ENCODE results near the gene ASPG.

ASPG gene

GRCh38 chr14:104149617-104150135 is 64.2 kb downstream of the ASPG start (continued):
- TF ChIP-seq ZNF311 (tag by site-specific recombination; IDR thresholded peaks at IDR 0.05; ENCODE audit: borderline replicate concordance) (no peak), GLIS2 (tag by site-specific recombination; IDR thresholded peaks at IDR 0.05) (peak; percentile 81), ZNF146 (tag by site-specific recombination; IDR thresholded peaks at IDR 0.05) (0 out of 2 replicates have a peak, but pooled peaks have one; percentile 6), ZNF324 (tag by site-specific recombination; IDR thresholded peaks at IDR 0.05) (no peak), ZNF394 (tag by site-specific recombination; IDR thresholded peaks at IDR 0.05; ENCODE audit: borderline replicate concordance) (no peak), ZNF645 (tag by site-specific recombination; IDR thresholded peaks at IDR 0.05) (no peak), ZXDB (tag by site-specific recombination; IDR thresholded peaks at IDR 0.05) (peak; percentile 54; the same call in 1 of the 2 replicates), ZNF658 (tag by site-specific recombination; IDR thresholded peaks at IDR 0.05) (no peak), PRDM4 (tag by site-specific recombination; IDR thresholded peaks at IDR 0.05) (0 out of 2 replicates have a peak, but pooled peaks have one; percentile 8), BCL11A (tag by site-specific recombination; IDR thresholded peaks at IDR 0.05; ENCODE audit: low read depth) (peak; percentile 60; the same call in 1 of the 2 replicates), KLF8 (tag by site-specific recombination; IDR thresholded peaks at IDR 0.05) (peak; percentile 39; the same call in 1 of the 2 replicates), TRIM28 (IDR thresholded peaks at IDR 0.05; ENCODE audit: borderline replicate concordance, low read length) (no peak)
- TF ChIP-seq, protein P1, sequence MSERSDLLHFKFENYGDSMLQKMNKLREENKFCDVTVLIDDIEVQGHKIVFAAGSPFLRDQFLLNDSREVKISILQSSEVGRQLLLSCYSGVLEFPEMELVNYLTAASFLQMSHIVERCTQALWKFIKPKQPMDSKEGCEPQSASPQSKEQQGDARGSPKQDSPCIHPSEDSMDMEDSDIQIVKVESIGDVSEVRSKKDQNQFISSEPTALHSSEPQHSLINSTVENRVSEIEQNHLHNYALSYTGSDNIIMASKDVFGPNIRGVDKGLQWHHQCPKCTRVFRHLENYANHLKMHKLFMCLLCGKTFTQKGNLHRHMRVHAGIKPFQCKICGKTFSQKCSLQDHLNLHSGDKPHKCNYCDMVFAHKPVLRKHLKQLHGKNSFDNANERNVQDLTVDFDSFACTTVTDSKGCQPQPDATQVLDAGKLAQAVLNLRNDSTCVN (tag by site-specific recombination; optimal IDR thresholded peaks at IDR 0.05) = no peak

GRCh38 chr14:104150136-104151025 is 64.9 kb downstream of the ASPG start:
- H3K4me1 ChIP-seq (ENCODE audit: control insufficient read depth, insufficient read depth, low read length) = peaks cover 11% of the 10 kb centered on the region
- H3K4me3 ChIP-seq (ENCODE audit: low read depth, low read length) = no peak overlapping the region
- TF ChIP-seq ZBTB10 (tag by site-specific recombination; IDR thresholded peaks at IDR 0.05) = peak; percentile 59; the same call in 1 of the 2 replicates
- TF ChIP-seq PRDM10 (tag by site-specific recombination; IDR thresholded peaks at IDR 0.05) = 0 out of 2 replicates have a peak, but pooled peaks have one; percentile 11
- no peak for TF ChIP-seq SP3 (tag by site-specific recombination; IDR thresholded peaks at IDR 0.05)
- no peak for TF ChIP-seq ZNF623 (tag by site-specific recombination; IDR thresholded peaks at IDR 0.05)
- TF ChIP-seq ZNF629 (tag by site-specific recombination; IDR thresholded peaks at IDR 0.05) = peak; percentile 28; the same call in 1 of the 2 replicates
- 0 out of 2 replicates have a peak, but pooled peaks have one; percentile 29 for TF ChIP-seq ZNF639 (tag by site-specific recombination; IDR thresholded peaks at IDR 0.05)
- TF ChIP-seq ZFP69B (tag by site-specific recombination; IDR thresholded peaks at IDR 0.05) = peak; percentile 48; the same call in 1 of the 2 replicates
- no peak for TF ChIP-seq ZNF792 (tag by site-specific recombination; IDR thresholded peaks at IDR 0.05)
- 0 out of 2 replicates have a peak, but pooled peaks have one; percentile 43 for TF ChIP-seq ZBTB21 (tag by site-specific recombination; IDR thresholded peaks at IDR 0.05)

More at GRCh38 chr14:104150136-104151025, 64.9 kb downstream of the ASPG start:
- CTCF ChIA-PET = interaction anchor here (0.7 kb wide), 2 partner anchors 11 to 488 kb away, joined by 3 to 4 read pairs; no protein-coding TSS in a partner anchor
- H3K27ac ChIP-seq (ENCODE audit: extremely low read depth, low read depth, low read length) = peak overlapping the region; percentile 56; the same call in 1 of the 2 replicates
- POLR2A ChIA-PET = no interaction called here
- H3K36me3 ChIP-seq (ENCODE audit: control insufficient read depth in 2 of 2, insufficient read depth in 1 of 2, low read length in 2 of 2) = peaks cover 0 to 17% of the 10 kb centered on the region in 2 experiments; a peak in 1 of 3 replicates
- H3K9me3 ChIP-seq (ENCODE audit: control insufficient read depth, insufficient read depth, low read depth, low read length) = no peaks in the 10 kb centered on the region

Data from HEK293 (cell line).